Measurements from ENCODE around the gene PLOD1. TPM values are rescaled to one million over a fixed set of nuclear protein-coding genes. Genes with fewer than 3 reads are reported as not detected.

PLOD1 gene
- total and polyA plus RNA-seq, 12 donors, result 27.3 to 102 (median 48.5) TPM

DNA sequence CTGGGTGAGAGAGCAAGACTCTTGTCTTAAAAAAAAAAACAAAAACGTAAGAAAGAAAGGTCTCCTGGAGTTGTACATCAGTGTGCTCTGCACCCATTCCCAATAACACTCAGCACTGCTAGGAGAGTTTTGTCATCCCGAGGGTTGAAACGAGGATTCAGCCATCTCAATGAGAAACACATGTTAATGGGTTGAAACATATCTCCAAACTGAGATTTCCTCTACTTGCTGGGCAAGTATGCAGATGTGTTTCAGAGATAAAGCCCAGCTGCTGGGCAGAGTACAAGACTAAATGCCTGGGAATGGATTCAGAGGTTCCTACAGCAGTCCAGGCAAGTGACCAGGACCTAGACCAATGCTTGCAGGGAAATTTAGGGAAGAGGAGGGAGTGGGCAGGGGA lies 43.1 kb downstream of the PLOD1 start:
- DNase-seq (no peak), ATAC-seq (no peak)
- WGBS, 2 donors, result 72 to 77% methylated on average over 3 of the region's 3 CpGs
- TF ChIP-seq, protein P1, sequence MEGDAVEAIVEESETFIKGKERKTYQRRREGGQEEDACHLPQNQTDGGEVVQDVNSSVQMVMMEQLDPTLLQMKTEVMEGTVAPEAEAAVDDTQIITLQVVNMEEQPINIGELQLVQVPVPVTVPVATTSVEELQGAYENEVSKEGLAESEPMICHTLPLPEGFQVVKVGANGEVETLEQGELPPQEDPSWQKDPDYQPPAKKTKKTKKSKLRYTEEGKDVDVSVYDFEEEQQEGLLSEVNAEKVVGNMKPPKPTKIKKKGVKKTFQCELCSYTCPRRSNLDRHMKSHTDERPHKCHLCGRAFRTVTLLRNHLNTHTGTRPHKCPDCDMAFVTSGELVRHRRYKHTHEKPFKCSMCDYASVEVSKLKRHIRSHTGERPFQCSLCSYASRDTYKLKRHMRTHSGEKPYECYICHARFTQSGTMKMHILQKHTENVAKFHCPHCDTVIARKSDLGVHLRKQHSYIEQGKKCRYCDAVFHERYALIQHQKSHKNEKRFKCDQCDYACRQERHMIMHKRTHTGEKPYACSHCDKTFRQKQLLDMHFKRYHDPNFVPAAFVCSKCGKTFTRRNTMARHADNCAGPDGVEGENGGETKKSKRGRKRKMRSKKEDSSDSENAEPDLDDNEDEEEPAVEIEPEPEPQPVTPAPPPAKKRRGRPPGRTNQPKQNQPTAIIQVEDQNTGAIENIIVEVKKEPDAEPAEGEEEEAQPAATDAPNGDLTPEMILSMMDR (IDR thresholded peaks at IDR 0.05), result no peak
- no peaks in the 10 kb centered on the region for H3K9me3 ChIP-seq
- H3K4me1 ChIP-seq, result peaks cover 8 to 42% (median 37%) of the 10 kb centered on the region in 9 donors
- H3K4me3 ChIP-seq, result no peak overlapping the region
- no peaks in the 10 kb centered on the region for H3K27me3 ChIP-seq
- peaks cover 0 to 53% (median 33%) of the 10 kb centered on the region in 9 donors for H3K36me3 ChIP-seq
- intact Hi-C loops (cut with DNase I), result loop anchor here in 6 of 10 donors (2.0 to 10.0 kb wide), 5 partner anchors 40 to 70 kb away; partner anchors contain the start of gene PLOD1 (in 2 of the 6)
- H3K27ac ChIP-seq, result peak overlapping the region in 1 of 10 donors; percentile 98

DNA sequence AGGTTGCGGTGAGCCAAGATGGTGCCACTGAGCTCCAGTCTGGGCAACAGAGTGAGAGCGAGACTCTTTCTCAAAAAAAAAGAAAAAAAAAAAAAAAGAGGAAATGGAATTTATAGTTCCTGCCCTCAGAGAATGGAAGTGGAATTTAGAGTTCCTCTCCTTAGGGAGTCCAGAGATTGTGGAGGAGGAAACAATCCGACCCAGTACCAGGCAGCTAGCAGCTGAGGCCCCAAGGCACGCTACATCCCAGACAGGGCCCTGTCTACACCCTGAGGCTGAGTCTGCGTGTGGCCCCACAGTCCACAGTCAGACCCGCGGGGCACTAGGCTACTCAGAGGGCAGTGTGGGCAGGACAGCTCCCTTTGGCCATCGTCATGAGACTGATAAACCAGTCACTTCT lies 43.8 kb downstream of the PLOD1 start:
- ATAC-seq (no peak), DNase-seq (no peak)
- peaks cover 0 to 53% (median 32%) of the 10 kb centered on the region in 9 donors for H3K36me3 ChIP-seq
- TF ChIP-seq, protein P1 (IDR thresholded peaks at IDR 0.05), result no peak
- no peaks in the 10 kb centered on the region for H3K27me3 ChIP-seq
- no peak overlapping the region for H3K4me3 ChIP-seq
- 59 to 61% methylated on average over 8 of the region's 8 CpGs for WGBS, 2 donors
- H3K4me1 ChIP-seq, result peaks cover 11 to 48% (median 41%) of the 10 kb centered on the region in 9 donors
- peak overlapping the region in 8 of 10 donors; percentile 93 to 100 (median 98) for H3K27ac ChIP-seq
- no peaks in the 10 kb centered on the region for H3K9me3 ChIP-seq
- intact Hi-C loops (cut with DNase I), result loop anchor here in 6 of 10 donors (2.0 to 10.0 kb wide), 5 partner anchors 41 to 71 kb away; partner anchors contain the start of gene PLOD1 (in 2 of the 6)

DNA sequence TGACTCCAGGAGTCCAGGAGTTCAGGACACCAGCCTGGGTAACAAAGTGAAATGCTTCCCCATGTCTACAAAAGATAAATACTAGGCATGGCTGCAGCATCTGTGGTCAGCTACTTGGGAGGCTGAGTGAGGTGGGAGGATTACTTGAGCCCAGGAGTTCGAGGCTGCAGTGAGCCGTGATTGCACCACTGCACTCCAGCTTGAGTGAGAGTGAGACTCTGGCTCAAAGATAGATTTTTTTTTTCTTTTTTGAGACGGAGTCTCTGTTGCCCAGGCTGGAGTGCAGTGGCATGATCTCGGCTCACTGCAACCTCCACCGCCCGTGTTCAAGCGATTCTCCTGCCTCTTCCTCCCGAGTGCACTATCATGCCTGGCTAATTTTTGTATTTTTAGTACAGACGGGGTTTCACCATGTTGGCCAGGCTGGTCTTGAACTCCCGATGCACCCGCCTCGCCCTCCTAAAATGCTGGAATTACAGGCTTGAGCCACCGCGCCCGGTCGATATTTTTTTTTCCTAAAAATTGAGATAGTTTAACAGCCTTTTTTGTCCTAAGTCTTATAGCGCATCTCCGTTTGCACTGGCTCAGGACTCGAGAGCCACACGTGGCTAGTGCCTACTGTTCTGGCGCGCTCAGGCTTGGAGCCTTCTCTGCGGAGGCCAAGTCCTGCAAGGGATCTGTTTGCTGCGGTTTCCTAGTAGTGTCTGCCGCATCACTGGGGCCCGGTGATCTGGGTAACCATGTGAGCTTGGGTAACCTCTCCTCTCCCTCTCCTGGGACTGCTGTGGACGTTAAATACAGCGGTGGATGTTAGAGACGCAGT lies 44.7 kb downstream of the PLOD1 start:
- intact Hi-C loops (cut with DNase I), result loop anchor here in 6 of 10 donors (2.0 to 10.0 kb wide), 5 partner anchors 42 to 72 kb away; partner anchors contain the start of gene PLOD1 (in 2 of the 6)
- Histone ChIP-seq H3K9me3 (no peaks in the 10 kb centered on the region), H3K27ac (peak overlapping the region; percentile 92 to 100 (median 98)), H3K4me1 (peaks cover 11 to 58% (median 50%) of the 10 kb centered on the region in 9 donors), H3K4me3 (peak overlapping the region in 9 of 10 donors; percentile 64 to 99 (median 85)), H3K36me3 (peaks cover 0 to 53% (median 26%) of the 10 kb centered on the region in 9 donors), H3K27me3 (no peaks in the 10 kb centered on the region)
- TF ChIP-seq, protein P1 (IDR thresholded peaks at IDR 0.05), result no peak
- DNase-seq, result no peak
- 38 to 45% methylated on average over 29 of the region's 29 CpGs for WGBS, 2 donors
- ATAC-seq, result peak in 6 of 8 donors; percentile 5 to 40 (median 28)

DNA sequence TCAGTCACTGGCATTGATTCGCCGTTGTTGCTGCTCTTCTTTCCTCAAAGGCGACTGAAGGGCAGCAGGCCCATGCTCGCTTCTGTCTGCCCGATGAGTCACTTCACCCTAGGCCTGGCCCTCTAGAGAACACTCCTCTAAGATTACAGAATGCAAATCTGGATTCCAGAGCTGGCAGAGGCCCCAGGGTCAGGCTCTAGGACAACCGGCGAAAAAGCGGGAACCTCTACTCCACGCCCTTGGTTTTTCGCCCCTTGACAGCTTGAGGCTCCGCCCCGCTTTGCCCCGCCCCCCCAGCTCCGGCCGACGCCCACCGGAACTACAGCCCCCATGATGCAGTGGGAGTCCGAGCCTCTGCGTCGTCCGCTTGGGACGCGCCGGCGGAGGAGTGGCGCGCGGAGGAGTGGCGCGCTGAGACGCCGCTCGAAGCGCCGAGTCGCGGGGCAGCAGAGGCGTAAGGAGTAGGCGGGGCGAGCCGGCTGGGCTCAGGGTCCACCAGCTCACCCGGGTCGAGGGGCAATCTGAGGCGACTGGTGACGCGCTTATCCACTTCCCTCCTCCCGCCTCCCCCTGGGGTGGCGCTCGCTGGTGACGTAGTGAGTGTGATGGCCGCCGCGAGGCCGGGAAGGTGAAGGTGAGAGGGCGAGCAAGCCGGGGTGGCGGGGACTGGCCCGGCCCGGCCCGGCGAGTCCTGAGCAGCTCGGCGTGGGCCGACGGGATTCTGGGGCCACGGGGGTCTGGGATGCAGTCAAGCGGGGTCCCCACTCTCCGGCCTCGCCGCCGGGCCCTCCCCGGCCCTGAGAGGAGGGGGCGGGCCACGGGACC lies 45.5 kb downstream of the PLOD1 start, which contains the start of gene MFN2:
TSS of gene MFN2 (plus strand) at position 594 of the 825 bp plus-strand sequence. CDS start 8,725 bp downstream, outside the sequence.
- Histone ChIP-seq H3K27me3 (no peaks in the 10 kb centered on the region), H3K9me3 (no peaks in the 10 kb centered on the region), H3K4me1 (peaks cover 14 to 66% (median 58%) of the 10 kb centered on the region in 9 donors), H3K4me3 (peak within 1 kb of the TSS; percentile 64 to 99 (median 84)), H3K36me3 (peaks cover 0 to 53% (median 21%) of the 10 kb centered on the region in 9 donors), H3K27ac (peak within 1 kb of the TSS; percentile 92 to 100 (median 98))
- DNase-seq (peak; percentile 95 to 97), ATAC-seq (peak; percentile 90 to 95 (median 92))
- TF ChIP-seq, protein P1 (IDR thresholded peaks at IDR 0.05), result no peak
- WGBS, 2 donors, result 0% methylated on average over 72 to 74 of the region's 74 CpGs
- intact Hi-C loops (cut with DNase I), result loop anchor here in 7 of 10 donors (1.0 to 10.0 kb wide), 7 partner anchors 43 to 73 kb away; partner anchors contain the start of gene PLOD1 (in 2 of the 7)
